Erythroblast (primary cell): ENCODE measurements around the gene IMPDH1.

Source experiments
- GATA1 ChIP-seq: IDR thresholded peaks from 2 replicates; pipeline ENCODE4 v1.6.1; 2011; ENCODE audit warnings: low read depth, mild to moderate bottlenecking, control low read depth, low read length, moderate library complexity
- POLR2A ChIP-seq: IDR thresholded peaks from 2 replicates; pipeline ENCODE4 v1.6.1; 2011; ENCODE audit warnings: mild to moderate bottlenecking, low read length

- TF ChIP-seq POLR2A, result no peak
- no peak for TF ChIP-seq GATA1
These were observed 27.9 kb upstream of the IMPDH1 start for GRCh38 chr7:128437426-128438332.
